Measurements from ENCODE around the gene LRRC8D.

The LRRC8D gene

DNA sequence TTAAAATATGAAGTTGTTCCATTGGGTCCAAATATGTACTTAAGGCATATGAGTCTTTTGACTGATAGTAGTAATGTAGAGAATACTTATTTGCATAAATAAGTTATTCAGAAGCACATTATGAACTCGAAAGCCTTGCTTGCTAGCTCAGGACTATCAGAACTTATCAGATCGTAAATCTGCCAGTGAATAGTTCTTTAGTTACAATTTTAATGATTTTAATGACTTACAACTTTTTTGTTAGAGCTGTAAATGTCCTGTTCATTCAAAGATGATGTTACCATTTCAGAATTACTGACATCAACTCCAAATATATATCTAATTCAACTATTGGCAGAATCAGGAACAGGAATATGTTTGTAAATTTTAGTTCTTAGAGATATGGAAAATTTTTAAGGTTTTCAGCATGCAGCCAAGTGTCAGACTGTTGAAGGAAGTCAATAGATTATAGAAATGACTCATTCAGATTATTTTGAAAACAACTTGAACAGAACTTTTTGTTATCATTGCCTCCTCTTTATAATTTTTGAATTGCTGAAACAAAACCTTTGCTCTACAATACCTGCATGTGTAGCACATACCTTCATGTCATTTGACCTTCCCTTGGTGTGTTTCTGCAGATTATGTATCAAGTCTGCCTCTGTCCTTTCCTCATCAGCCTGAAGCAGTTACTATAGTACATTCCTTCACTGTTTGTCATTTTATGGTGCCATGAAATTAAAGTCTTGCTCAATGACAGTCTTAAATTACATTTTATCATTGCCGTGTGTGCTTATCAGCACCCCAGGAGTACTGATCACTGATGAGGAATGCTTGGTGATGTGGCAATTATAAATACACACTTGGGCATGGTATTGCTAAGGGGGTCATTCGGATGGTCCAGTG is 44.9 kb downstream of the LRRC8D start:
- no peak for DNase-seq

DNA sequence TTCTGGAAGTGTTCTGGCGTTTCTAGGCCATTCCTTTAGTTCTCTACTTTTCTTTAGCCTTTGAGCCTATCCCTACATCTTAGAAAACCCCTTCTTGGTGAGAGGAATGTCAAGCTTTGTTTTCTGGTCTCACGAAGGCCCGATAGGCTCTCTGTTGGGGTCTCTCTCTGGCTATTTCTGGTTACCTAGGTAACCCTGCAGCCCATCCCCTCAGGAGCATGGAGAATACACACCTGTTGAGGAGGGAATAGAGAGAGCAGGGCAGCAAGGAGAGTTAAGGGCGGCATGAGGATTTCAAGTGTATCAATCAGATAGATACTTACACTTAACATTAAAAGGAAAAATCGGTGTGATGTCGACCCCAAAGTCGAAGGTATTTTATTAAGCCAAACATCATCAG is 45.7 kb downstream of the LRRC8D start:
- no peak for DNase-seq

DNA sequence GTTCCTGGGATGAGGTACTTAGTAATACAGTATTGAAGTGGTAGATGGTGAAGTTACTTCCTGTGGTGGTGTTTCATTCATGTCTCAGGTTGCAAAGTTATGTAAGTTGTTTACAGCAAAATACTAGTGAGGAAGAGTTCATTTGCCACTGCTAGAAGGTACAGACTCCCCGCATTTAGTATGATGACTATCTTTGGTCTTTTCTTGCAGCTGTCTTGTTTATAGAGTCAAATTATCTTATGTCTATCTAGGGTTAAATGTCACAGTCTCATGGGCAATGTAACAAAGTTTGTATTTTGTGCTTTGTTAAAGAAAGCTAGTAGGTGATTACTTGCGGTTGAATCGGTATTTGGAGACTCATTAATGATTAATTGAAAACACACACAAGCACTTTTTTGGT is 50.2 kb downstream of the LRRC8D start:
- DNase-seq = no peak

DNA sequence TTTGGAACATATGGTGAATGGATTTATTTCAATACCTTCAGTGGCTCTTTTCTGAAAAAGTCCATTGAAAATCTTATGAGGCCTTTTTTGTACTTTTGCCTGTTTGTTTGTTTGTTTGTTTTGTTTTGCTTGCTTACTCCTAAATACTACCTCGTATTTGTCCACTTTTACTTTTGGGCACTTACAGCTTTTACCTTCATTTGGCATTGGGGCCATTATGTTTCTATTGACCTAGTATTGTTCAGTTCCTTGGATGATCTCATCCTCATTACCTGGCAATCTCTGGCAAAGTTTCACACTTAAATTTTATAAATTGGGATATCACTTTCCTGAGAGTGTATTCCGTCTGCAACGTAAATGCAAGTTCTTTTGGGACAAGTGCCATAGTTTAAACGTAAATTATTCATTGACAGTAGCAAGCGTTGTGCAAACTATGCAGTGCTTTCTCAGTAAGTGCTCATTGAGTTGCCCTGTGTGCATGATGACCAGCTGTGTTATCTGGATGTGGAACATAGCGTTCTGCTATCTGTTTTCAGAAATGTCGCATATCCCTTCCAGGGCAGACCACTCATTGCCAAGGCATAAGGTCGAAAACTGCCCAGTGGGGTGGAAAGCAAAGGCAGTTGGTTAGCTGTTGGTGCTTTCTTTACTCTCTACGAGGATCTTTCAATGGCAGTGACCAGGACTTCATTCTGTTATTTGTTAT is 51.1 kb downstream of the LRRC8D start:
- no peak for DNase-seq

DNA sequence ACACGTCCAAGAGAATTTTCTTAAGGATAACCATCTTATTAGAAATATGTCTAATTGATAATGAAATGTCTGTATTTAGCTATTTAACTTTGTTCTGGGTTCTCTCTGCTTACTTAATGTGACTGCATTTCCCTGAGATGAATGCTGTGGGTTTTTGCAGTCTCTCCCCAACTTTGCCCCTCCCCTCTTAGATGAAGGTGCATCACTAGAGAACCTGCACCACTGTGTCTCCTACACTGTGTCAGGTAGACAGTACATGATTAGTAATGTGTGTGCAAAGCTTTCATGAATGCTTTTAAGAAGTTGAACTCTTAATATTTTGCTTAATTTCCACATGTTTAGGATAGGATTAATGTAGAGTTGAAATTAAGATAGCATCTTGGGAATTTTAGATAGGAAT is 51.7 kb downstream of the LRRC8D start:
- DNase-seq = no peak

DNA sequence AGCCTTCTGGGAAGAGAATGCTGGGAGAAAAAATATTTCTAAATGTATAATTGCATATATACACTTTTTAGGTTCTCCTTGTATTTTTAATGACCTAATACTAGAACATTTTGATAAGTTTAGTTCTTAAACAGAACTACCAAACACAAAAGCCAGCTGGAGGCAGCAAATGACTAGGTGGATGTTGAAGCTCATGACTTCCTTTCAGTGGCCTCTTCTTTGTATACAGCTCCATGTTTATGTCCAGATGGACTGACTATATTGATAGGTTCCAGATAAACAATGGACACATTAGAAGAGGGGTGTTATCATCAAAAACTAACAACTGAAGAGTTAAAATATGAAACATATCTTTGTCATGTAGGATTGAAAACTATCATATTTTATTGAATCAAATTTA is 52.5 kb downstream of the LRRC8D start:
- DNase-seq = no peak

DNA sequence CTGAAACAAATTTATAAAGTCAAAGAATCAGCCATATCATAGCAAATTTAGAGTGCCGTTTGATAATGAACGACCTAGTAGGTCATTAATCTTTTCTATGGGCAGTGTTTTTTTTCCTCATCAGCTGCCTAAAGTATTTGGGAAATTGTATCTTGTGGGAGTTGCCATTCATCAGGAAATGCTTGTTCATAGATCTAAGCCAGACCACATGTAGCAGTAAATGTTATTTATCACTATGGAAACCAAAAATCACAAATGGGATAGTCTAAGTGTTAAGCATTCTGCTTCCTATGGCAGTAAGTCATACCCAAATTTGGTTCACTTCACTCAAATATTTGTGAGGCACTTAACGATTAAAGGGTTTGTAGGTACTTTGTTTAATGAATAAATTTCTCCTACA is 52.9 kb downstream of the LRRC8D start:
- DNase-seq = no peak

DNA sequence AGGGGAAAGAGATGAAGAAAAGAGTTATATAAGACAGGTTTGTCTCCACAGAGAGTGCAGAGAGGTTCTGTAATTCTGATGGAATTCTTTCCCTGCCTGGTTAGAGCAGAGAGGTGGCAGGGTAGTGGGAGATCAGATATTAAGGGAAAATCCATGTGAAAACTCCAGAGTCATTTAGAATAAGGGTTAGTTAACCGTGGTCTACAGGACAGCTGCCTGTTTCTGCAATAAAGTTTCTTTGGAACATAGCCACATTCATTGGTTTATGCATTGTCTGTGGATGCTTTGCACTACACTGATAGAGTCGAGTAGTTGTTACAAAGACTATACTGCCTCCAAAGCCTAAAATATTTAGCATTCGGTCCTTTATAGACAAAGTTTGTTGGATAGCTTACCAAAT is 55.6 kb downstream of the LRRC8D start:
- no peak for DNase-seq

DNA sequence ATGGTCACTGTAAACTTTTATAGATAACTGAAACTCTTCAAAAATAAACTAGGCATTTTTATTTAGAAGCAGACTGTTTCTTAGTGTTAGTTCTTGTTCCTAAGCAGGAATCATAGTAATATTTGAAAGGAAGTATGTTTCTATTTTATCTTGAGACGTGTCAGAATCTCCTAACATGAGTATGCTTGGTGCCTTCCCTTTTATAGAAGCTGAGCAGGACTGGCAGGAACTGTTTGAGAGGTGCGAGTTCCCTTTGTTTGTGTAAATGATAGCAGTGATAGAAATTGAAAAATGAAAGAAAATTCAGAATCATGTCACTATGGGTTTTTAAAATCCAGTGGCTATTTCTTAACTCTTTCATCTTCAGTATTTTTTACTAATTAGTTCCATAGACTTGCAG is 56.9 kb downstream of the LRRC8D start:
- DNase-seq = no peak

DNA sequence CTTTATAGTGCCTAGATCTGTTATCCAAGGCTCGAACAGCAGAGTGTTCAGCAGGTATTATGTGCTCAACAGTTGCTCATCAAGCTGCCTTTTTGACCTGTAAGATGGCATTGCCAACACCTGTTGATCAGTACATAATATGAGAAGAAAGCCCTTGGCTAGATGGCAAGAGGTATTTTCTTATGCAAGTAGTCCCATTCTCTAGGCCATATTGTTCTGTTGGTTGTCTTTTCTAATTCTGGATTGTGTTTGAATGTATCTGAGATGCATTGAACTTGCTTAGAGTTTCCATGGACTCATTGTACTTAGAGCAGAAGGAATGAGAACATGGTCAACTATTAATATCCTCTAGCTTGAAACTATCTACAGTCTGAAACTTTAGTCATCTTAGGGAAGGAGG is 57.4 kb downstream of the LRRC8D start:
- DNase-seq = no peak

DNA sequence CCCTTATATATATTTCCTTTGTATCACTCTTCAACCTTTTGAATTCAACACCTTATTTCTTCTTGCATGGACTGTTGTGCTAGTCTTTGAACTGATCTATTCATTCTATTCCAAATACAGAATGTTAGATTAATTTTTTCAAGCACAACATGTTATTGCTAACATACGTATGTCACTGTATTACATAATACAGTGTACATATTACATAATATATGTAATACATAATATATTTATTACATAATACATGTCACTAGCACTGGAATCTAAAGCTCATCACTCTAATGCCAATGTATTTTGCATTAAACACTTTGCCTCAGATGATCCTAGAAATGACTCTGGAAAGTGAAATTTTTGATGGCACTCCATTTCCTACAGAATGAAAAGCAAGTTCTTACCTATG is 59.8 kb downstream of the LRRC8D start:
- no peak for DNase-seq

DNA sequence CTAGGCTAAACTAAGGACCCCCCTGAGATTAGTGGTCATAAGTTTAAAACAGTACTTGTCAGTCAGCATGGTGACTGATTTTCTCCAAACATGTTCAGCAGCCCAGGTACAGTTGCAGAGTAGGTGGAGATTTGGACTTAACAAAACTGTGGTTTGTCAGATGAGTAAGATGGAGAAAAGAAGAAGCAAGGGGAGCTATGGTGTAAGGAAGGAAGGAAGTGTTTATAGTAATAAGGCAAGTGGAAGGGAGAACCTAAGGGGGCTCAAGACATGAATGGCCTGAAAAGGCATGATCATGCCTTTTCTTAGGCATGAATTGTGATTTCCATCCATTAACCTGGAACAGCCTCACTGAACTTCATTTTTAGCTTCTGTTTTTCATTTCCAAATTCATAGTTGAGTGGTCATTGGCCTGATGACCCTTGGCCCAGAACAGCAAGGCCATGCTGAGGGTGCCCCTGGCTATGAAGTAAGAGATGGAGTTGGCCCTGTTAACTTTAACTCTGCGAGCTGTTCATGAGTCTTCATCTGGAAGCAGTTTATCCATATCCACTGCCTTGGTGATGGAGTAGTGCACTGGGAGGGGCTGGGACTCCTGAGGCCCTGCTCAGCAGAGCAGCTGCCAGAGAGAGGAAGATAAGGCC is 60.7 kb downstream of the LRRC8D start:
- no peak for DNase-seq

DNA sequence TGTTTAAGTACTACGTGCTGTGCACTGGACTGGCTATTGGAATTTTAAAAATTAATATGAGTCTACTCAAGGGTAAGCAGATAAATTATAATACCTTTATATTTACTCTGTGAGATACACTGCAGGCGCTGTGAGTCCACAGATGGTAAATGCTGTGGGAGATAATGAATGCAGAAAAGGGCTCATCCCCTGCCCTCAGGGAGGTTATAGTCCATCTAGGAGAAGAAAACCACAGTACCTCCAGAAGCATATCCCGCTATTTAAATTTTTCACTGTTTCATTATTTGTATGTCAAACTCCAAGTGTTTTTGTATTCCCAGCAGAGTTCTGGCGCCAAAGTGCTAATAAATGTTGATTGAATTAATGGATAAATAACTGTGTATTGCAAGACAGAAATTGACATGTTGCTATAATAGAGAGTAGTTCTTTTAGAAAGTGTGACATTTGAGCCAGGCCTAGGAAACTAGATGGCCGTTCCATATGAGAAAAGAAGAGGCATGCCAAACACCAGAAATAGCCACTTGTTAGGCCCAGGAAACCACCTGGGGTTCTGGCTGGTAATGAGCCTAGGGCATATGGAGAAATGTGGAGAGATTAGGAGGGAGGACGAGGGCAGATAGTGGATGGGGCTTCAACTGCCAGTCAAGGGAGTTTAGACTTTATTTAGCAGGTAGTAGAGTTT is 61.7 kb downstream of the LRRC8D start:
- no peak for DNase-seq

DNA sequence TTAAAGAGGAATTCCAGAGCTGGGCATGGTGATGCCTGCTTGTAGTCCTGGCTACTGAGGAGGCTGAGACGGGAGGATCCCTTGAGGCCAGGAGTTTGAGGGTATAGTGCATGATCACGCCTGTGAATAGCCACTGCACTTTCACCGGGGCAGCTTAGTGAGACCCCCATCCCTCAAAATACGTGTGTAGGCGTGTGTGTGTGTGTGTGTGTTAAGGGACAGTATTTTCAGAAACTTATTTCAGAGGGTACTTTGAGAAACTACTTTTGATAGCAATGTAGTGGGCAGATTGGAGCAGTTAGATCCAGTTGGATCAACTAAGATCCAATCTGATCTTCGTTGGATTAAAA is 62.2 kb downstream of the LRRC8D start:
- DNase-seq = no peak

DNA sequence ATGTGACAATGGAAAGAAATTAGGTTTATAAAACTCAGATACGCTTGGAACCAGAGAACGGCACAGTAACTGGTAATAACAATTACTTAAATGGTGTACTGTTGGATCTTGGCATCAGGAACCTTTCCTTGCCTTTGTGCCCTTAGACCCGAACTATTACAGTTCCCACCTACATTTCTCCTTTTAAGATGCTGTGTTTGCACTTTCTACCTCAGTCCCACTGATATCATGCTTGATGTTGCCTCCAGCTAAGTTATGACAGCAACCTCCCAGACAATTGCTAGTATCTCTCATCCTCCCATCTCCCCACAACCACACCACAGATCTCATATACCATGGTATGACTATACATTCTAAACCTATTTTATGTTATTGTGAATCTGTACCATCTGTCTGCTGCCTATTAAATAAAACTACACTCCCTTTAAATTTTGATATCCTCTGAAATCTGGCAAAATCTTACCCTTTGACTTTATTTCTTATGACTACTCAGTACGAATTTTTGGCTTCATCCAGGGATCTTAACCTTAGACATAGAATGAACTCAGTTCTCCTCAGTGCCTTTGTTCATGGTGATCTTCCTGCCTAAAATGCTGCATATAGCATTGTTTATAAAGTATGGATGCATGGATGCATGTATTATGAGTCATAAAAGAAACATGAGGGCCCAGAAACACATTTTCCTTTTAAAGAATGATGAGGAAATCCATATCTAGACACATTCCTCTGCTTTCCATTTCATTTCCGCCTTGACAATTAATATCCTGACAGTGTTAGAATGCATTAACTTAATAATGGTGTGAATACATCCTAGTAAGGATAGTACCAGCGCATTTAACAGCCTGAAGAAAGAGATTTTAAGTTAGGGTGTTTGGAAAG is 64.1 kb downstream of the LRRC8D start:
- no peak for DNase-seq

DNA sequence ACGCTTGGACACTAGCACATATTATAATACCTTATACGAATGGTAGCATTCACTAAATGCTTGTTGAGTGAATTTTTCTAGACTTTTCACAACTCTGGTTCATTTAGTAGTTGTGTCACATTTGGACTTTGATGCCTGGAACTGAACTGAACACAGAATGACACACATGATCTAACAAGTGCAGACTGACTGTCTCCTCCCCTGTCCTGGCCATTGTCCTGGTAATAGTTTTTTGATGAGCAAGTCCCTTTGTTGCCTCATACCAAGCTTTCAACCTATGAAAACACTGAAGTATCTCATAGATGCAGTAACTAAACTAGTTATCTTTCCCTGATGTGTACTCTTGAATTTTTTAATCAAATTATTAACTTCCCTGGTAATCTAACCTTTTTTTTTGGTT is 66.4 kb downstream of the LRRC8D start:
- DNase-seq = no peak

DNA sequence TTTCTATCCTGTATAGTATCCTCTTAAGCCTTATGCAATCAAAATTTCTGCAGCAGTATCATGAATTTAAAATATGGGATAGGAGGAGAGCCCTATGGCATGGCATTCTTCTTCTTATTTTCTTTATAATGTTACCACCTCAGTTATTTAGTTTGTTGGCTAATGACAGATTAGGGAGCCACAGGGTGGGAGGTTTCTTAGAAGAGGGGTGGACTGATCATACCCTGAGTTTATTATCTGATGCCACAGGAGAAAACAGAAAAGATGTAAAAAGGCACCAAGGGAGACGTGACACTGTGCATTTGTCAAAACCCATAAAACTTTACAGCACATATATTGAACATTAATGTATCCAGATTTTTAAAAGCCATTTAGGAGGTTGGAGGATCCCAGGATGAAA is 66.9 kb downstream of the LRRC8D start:
- DNase-seq = no peak

DNA sequence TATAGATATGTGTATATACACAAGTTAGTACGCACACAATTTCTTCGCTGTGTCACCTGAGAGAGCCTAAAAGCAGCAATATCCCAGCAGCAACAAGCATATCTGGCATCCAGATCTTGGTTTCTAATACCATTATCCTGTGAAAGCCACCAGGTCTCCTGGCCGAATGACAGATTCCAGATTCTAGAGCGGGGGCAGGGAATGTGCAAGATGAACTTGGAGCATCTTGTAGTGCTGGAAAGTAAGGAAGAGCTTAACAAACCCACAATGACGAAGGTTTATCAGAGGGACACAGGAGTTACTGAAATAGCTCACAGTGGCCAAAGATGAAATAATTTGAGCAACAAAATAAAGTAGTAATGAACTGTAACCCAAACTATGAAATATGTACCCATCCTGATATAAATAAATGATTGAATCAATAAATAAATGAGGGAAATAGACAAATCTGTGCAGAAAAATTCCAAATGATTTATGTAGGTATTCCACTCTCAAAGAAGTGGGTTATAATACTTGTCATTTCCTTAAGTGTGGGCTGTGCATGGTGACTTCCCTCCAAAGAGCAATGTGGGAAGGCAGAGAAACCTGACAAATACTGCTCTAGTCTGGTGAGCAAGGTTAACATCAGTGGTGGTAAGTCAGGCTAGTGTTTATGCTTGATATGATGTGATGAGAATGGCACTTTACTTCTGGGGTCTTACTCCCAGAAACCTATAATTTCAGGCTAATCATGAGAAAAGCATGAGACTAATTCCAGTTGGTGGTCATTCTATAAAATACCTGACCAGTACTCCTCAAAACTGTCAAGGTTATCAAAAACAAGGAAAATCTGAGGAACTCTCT is 67.9 kb downstream of the LRRC8D start:
- DNase-seq = no peak

DNA sequence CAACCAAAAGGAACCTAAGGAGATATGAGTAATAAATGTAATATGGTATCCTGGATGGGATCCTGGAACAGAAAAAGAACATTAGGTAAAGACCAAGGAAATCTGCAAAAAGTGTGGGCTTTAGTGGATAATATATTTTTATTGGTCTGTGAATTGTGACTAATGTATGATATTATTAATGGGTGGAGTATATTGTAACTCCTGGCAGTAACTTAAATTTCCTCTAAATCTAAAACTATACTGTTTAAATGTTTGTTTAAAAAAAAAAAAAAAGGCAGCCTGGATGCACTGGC is 68.4 kb downstream of the LRRC8D start:
- DNase-seq = no peak

DNA sequence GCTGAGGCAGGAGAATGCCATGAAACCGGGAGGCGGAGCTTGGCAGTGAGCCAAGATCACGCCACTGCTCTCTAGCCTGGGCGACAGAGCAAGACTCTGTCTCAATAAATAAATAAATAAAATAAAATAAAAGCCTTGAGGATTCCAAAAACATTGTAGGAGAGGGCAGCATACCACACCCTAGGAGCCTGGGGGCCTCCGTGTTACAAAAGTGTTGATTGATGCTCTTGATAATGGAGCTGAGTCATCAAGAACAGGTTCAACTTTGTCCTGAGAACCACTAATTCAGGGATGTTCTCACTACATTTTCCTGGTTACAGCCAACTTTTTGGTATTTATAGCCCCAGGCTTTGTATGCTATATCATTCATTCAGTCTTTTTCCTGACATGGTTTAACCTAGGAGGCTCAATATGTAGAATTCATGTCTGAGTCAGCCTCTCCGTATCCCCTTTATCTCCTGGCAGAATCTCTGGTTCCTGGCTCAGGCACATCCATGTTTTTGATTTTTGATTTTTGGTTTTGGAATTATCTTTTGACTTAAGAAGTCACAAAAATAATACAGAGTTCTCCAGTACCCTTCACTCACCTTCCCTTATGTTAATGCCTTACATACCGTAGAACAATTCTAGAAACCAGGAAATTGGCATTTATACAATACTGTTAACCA is 69.4 kb downstream of the LRRC8D start:
- no peak for DNase-seq

DNA sequence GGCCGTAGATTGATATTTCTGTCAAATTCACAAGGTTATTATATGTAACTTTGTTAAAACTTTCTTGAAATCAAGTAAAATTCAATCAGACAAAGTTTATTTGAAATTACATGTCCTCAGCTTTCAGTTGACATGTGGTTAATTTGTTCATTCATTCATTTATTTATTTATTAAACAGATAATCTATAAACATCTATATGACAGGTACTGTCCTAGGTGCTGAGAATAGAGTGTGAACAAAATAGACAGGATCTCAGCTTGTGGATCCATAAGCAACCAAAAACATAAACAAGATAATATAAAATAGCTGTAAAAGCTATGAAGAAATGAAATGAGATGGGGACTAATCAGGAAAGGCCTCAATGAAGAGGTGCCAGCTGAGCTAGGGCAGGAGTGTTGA is 72.0 kb downstream of the LRRC8D start:
- DNase-seq = no peak
